K562 (cell line): ENCODE data around the gene WFDC12. TPM values are rescaled to one million over a fixed set of nuclear protein-coding genes. Genes with fewer than 3 reads are reported as not detected.
"Not testable (repeated sequence)": the region's sequence is repeated elsewhere in the genome, so short reads cannot be mapped to it uniquely, and the experiment has no call there.

ENCODE experiments used
- ATAC-seq: fragments of 200-7000 bp; cut with Tn5 transposase; 3 replicates; pipeline ENCODE4 v1.9.1; 2020; ENCODE audit warnings: moderate library complexity
- BruUV-seq: library from RNA; stranded (reverse); fragments of 400-500 nt; replicated peaks from 2 replicates; lab custom pipeline; 2021; lab: Mats Ljungman, UMichigan
- CTCF ChIA-PET: fragments of 300-600 bp; formaldehyde crosslinking; extraction: SDS; loops from one replicate; lab custom pipeline; 2021; ENCODE audit warnings: low intra/inter-chr PET ratio; lab: Yijun Ruan, JAX
- POLR2A ChIA-PET: fragments of 300-600, 350-650 bp; sonication (Branson Sonifier 250); formaldehyde crosslinking; extraction: SDS; loops from one replicate; lab custom pipeline; 2021; ENCODE audit warnings: antibody characterized with exemption, inconsistent platforms; lab: Yijun Ruan, JAX
- DNase-seq, 4 experiments: peaks; one replicate each; pipeline versions ENCODE4 v3.0.0 to v3.0.0-alpha.2; 2011 to 2018; ENCODE audit warnings: low spot score in 3 of 4, mixed read lengths in 3 of 4; ENCODE audit errors: extremely low read depth in 1 of 4
- FAIRE-seq: peaks from 2 replicates; lab custom pipeline; 2011; peaks lifted over from hg19 to GRCh38; lab: Jason Lieb, UNC
- H2AFZ ChIP-seq: 2 replicates; pipeline ENCODE4 v1.6.0; 2011; ENCODE audit warnings: low read depth, low read length, control low read depth, inconsistent platforms
- H3K27ac ChIP-seq: fragments of 200-600 bp; 3 replicates; pipeline ENCODE4 v1.8.0; 2011; ENCODE audit warnings: low read depth, mild to moderate bottlenecking, control low read depth, inconsistent platforms, low read length, moderate library complexity, mixed read lengths; ENCODE audit errors: extremely low read depth
- H3K27me3 ChIP-seq, 2 experiments: fragments of 300-600 bp in 1 of 2; 2 replicates in 1 of 2; 3 replicates in 1 of 2; pipeline versions ENCODE4 v1.6.0 to v1.8.0; 2011; ENCODE audit warnings: inconsistent platforms in 2 of 2, low read length in 2 of 2, mild to moderate bottlenecking in 1 of 2, mixed read lengths in 1 of 2, moderate library complexity in 1 of 2; ENCODE audit not compliant: control insufficient read depth in 2 of 2, insufficient read depth in 2 of 2
- H3K36me3 ChIP-seq: fragments of 300-600 bp; 3 replicates; pipeline ENCODE4 v1.8.0; 2011; ENCODE audit warnings: mild to moderate bottlenecking, low read length, inconsistent platforms; ENCODE audit not compliant: control insufficient read depth, insufficient read depth
- H3K4me1 ChIP-seq, 2 experiments: fragments of 200-600 bp in 1 of 2; replicated peaks in 1 of 2; 2 replicates in 1 of 2; 3 replicates in 1 of 2; pipeline versions ENCODE4 v1.5.1 to v1.8.0; 2011; ENCODE audit warnings: inconsistent platforms in 2 of 2, low read length in 2 of 2, mild to moderate bottlenecking in 1 of 2, mixed read lengths in 1 of 2, moderate library complexity in 1 of 2; ENCODE audit not compliant: control insufficient read depth in 2 of 2, insufficient read depth in 2 of 2
- H3K4me2 ChIP-seq: 2 replicates; pipeline ENCODE4 v1.6.1; 2011; ENCODE audit warnings: low read length, control low read depth, inconsistent platforms, mixed read lengths; ENCODE audit not compliant: insufficient read depth
- H3K4me3 ChIP-seq: fragments of 200-600 bp; sonication (generic), shearing (Covaris generic); 2 replicates; pipeline ENCODE4 v1.5.1; 2016; ENCODE audit warnings: control low read depth, inconsistent platforms
- H3K79me2 ChIP-seq: fragments of 200-600 bp; 3 replicates; pipeline ENCODE4 v1.8.0; 2011; ENCODE audit warnings: low read length, inconsistent platforms; ENCODE audit not compliant: control insufficient read depth, insufficient read depth
- H3K9ac ChIP-seq, 2 experiments: 2 replicates each; pipeline versions ENCODE4 v1.6.0 to v1.6.1; 2011; ENCODE audit warnings: low read depth in 2 of 2, low read length in 2 of 2, control low read depth in 1 of 2, inconsistent platforms in 1 of 2, mild to moderate bottlenecking in 1 of 2, mixed read lengths in 1 of 2; ENCODE audit not compliant: insufficient read depth in 1 of 2
- H3K9me1 ChIP-seq: one replicate; pipeline ENCODE4 v1.6.0; 2011; ENCODE audit warnings: inconsistent platforms, mild to moderate bottlenecking, low read length, moderate library complexity; ENCODE audit not compliant: control insufficient read depth, insufficient read depth
- H3K9me3 ChIP-seq: replicated peaks from 2 replicates; pipeline ENCODE4 v1.5.1; 2011; ENCODE audit warnings: low read depth, low read length, inconsistent platforms; ENCODE audit not compliant: control insufficient read depth, insufficient read depth
- H4K20me1 ChIP-seq: replicated peaks from 2 replicates; pipeline ENCODE4 v1.6.1; 2011; ENCODE audit warnings: low read length, inconsistent platforms, mixed read lengths; ENCODE audit not compliant: control insufficient read depth, insufficient read depth
- BRD4 ChIP-seq: fragments of 200-600 bp; sonication (generic); IDR thresholded peaks from 2 replicates; pipeline ENCODE4 v1.6.1; 2017; ENCODE audit warnings: inconsistent platforms
- CBX3 ChIP-seq, 2 experiments: IDR thresholded peaks; 1 replicate in 1 of 2; 2 replicates in 1 of 2; pipeline ENCODE4 v1.6.1; 2012; ENCODE audit warnings: inconsistent platforms in 2 of 2, low read length in 2 of 2, borderline replicate concordance in 1 of 2, control low read depth in 1 of 2
- DACH1 ChIP-seq: fragments of 450-650 bp; IDR thresholded peaks from 2 replicates; pipeline ENCODE4 v1.6.1; 2018; ENCODE audit not compliant: partially characterized antibody
- FOSL1 ChIP-seq: fragments of 200-800 bp; sonication (Bioruptor generic); conservative IDR thresholded peaks from 2 replicates; pipeline ENCODE4 v1.6.1; 2016; ENCODE audit warnings: missing genetic modification characterization, missing compliant biosample characterization
- PBX2 ChIP-seq, 2 experiments: IDR thresholded peaks in 1 of 2; conservative IDR thresholded peaks in 1 of 2; 2 replicates each; pipeline ENCODE4 v1.6.1; 2016; ENCODE audit warnings: low read depth in 2 of 2, mild to moderate bottlenecking in 1 of 2, missing compliant biosample characterization in 1 of 2, missing genetic modification characterization in 1 of 2, moderate library complexity in 1 of 2
- ZFP1 ChIP-seq: fragments of 450-650 bp; formaldehyde crosslinking; IDR thresholded peaks from 2 replicates; pipeline ENCODE4 v1.4.0; 2020; ENCODE audit warnings: mild to moderate bottlenecking, mixed read lengths
- ZNF449 ChIP-seq: fragments of 250-450 bp; sonication (Bioruptor Pico); IDR thresholded peaks from 2 replicates; pipeline ENCODE4 v1.8.0; 2022; ENCODE audit warnings: moderate library complexity, mild to moderate bottlenecking, inconsistent platforms
- WGBS: fragments of 100-300 bp; shearing (Covaris generic); methylation state at CpG from one replicate; pipeline ENCODE4 v1.1.6; 2016; ENCODE audit warnings: low coverage, mixed read lengths; ENCODE audit not compliant: insufficient coverage; ENCODE audit errors: missing lambda C conversion rate; 5-methylcytosine and 5-hydroxymethylcytosine counted together
- in situ Hi-C: fragments of 300-500 bp; cut with MboI; formaldehyde crosslinking; loops from 4 replicates; pipeline ENCODE4 v1.15.0; 2018; ENCODE audit warnings: inconsistent platforms, mixed read lengths
- intact Hi-C: fragments of 100-400 bp; cut with micrococcal nuclease; formaldehyde crosslinking; loops from 2 replicates; pipeline ENCODE4 v1.14.2; 2022
- polyA plus RNA-seq, 8 experiments: library from polyadenylated mRNA; depleted of rRNA in 4 of 8; stranded (reverse) in 5 of 8; unstranded in 3 of 8; fragments of >200 nt; fragmentation: Nextera tagmentation in 2 of 8; fragmentation: Illumina TruSeq in 1 of 8; extraction: Ambion mirVana in 2 of 8; extraction: Trizol in 1 of 8; gene quantifications; 2 replicates each; pipeline versions ENCODE4 v1.2.1 to v1.2.3, GENCODE V29; 2011 to 2014; ENCODE audit warnings: inconsistent platforms in 1 of 8, missing spikeins in 1 of 8
- total RNA-seq, 7 experiments: library from RNA; depleted of rRNA in 6 of 7; stranded (reverse); fragments of >200 nt in 6 of 7; fragmentation: Illumina TruSeq in 2 of 7; extraction: Trizol in 2 of 7; gene quantifications; 2 replicates each; pipeline versions ENCODE4 v1.2.1 to v1.2.3, GENCODE V29; 2011 to 2021; ENCODE audit warnings: low replicate concordance in 1 of 7

The WFDC12 gene
- total and polyA plus RNA-seq, 9 of the 15 experiments (the other 6 are each of a cell fraction or from before 2014, with no cell fraction given): not detected

DNA sequence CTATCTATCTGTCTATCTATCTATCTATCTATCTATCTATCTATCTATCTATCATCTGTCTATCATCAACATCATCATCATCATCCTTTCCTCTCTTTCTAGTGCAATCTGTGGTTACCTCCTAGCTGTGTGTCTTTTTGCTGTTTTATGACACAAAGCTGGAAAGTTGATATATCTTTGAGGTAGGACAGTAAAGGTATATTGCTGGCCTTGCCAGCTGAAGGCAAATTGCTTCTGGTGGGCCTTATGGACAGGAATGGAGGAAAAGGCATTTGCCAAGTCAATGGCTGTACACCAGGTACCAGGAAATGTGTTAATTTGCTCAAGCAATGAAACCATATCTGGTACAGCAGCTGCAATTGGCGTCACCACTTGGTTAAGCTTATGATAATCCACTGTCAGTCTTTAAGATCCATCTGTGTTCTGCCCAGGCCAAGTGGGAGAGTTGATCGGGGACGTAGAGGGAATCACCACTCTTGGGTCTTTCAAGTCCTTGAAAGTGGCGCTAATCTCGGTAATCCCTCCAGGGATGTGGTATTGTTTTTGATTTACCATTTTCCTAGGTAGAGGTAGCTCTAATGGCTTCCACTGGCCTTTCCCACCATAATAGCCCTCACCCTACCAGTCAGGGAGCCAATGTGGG is 15.6 kb upstream of the WFDC12 start:
- H3K79me2 ChIP-seq, H4K20me1 ChIP-seq, in situ Hi-C loops, H3K4me2 ChIP-seq, ATAC-seq, H3K36me3 ChIP-seq, H2AFZ ChIP-seq, H3K4me3 ChIP-seq, H3K27ac ChIP-seq, H3K9me3 ChIP-seq, H3K4me1 ChIP-seq, H3K9me1 ChIP-seq, H3K9ac ChIP-seq, DNase-seq, BruUV-seq, FAIRE-seq: not testable (repeated sequence)
- 10% methylated on average over 5 of the region's 5 CpGs for WGBS
- TF ChIP-seq DACH1: peak; percentile 60
- H3K27me3 ChIP-seq: peaks cover 0 to 15% of the 10 kb centered on the region in 2 experiments; a peak in 4 of 5 replicates
- intact Hi-C loops: loop anchor here (2.0 kb wide), 1 partner anchor 151 kb away; no protein-coding TSS in a partner anchor
- CTCF ChIA-PET: interaction anchor here (0.6 kb wide), 1 partner anchor 22 kb away, joined by 3 read pairs; no protein-coding TSS in a partner anchor
- POLR2A ChIA-PET: interaction anchor here (0.6 to 0.7 kb wide), 3 partner anchors 24 to 406 kb away, joined by 3 to 4 read pairs (median 3); no protein-coding TSS in a partner anchor

DNA sequence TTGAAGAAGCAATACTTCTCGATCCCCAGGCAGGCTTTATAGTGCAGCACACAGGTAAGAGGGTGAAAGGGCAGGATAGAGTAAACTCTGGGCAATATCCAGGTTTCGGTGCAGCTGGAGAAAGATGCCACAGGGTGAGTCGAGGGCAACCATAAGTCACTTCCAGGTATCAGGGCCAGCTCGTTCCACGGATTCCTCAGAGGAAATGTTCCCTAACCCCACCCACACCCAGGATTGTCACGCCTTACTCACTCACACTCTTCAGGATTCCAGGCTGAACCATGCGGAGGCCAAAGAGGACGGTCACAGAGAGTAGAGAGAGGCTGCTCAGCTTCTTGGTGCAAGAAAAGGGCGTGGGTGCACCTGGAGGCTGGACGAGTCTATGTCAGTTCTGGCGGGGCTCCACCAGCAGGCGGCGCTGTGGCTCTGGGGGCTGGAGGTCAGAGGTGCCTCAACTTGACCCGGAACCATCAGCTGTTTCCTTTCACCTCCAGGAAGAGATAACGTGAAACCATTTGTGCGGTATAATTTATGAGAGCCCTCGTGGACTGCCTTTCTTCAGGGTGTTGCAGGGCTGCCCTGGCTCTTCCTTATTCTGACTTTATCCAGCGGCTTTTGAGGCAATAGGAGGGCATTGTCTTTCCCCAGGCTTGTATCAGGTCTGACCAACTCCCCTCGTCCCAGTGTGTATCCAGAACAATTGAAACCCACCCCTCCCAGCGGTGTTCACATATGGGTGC is 14.5 kb upstream of the WFDC12 start:
- Histone ChIP-seq H3K79me2 (no peaks in the 10 kb centered on the region), H2AFZ (peak overlapping the region; percentile 71), H3K9ac (no peak overlapping the region), H3K9me1 (no peaks in the 10 kb centered on the region), H3K9me3 (no peaks in the 10 kb centered on the region), H3K4me2 (peak overlapping the region; percentile 56), H3K27me3 (peaks cover 0 to 15% of the 10 kb centered on the region in 2 experiments; a peak in 4 of 5 replicates), H3K36me3 (no peaks in the 10 kb centered on the region), H3K4me1 (no peaks in the 10 kb centered on the region), H3K27ac (no peak overlapping the region), H3K4me3 (no peak overlapping the region), H4K20me1 (no peaks in the 10 kb centered on the region)
- FAIRE-seq (peak; percentile 84), DNase-seq (peak; percentile 76 to 83 (median 78)), ATAC-seq (peak; percentile 98)
- ChIA-PET CTCF (interaction anchor here (0.6 kb wide), 1 partner anchor 152 kb away, joined by 3 read pairs; no protein-coding TSS in a partner anchor), POLR2A (interaction anchor here (0.7 kb wide), 1 partner anchor 68 kb away, joined by 3 read pairs; no protein-coding TSS in a partner anchor)
- intact Hi-C loops (loop anchor here (2.0 kb wide), 1 partner anchor 152 kb away; no protein-coding TSS in a partner anchor), in situ Hi-C loops (no loop called here)
- BruUV-seq: no TSS peak
- 8% methylated on average over 20 of the region's 20 CpGs for whole genome bisulfite sequencing
- TF ChIP-seq PBX2 (CRISPR knock-in tag; IDR thresholded peaks at IDR 0.05; ENCODE audit: low read depth) (no peak), PBX2 (tag; conservative IDR thresholded peaks at IDR 0.05; ENCODE audit: low read depth) (peak; percentile 70), BRD4 (no peak), CBX3 (IDR thresholded peaks at IDR 0.05; ENCODE audit: borderline replicate concordance in 1 of 2, low read length in 2 of 2) (peak in 1 of 2 experiments; percentile 54; a peak in 1 of 3 replicates), ZNF449 (no peak), ZFP1 (CRISPR knock-in tag) (no peak), FOSL1 (tag) (no peak)
